HG02884 (cell line): ENCODE results near the gene PTPRD.

ENCODE experiments used
- ATAC-seq: cut with Tn5 transposase; IDR thresholded peaks from one replicate; pipeline ENCODE4 v1.9.1; 2021; ENCODE audit warnings: mild to moderate bottlenecking, moderate library complexity; ENCODE audit not compliant: unreplicated experiment

The PTPRD gene

GRCh38 chr9:8569823-8570222 lies 2043.0 kb downstream of the PTPRD start:
- ATAC-seq: no peak

- no peak for ATAC-seq
Measured at GRCh38 chr9:8567963-8568579, 2044.7 kb downstream of the PTPRD start.

GRCh38 chr9:8564960-8565359 lies 2047.8 kb downstream of the PTPRD start:
- no peak for ATAC-seq

GRCh38 chr9:8560560-8561525 lies 2052.0 kb downstream of the PTPRD start:
- ATAC-seq: no peak

- no peak for ATAC-seq
Measured at GRCh38 chr9:8558176-8558575, 2054.6 kb downstream of the PTPRD start.

GRCh38 chr9:8555762-8556500 lies 2056.9 kb downstream of the PTPRD start:
- no peak for ATAC-seq

GRCh38 chr9:8553444-8553843 lies 2059.4 kb downstream of the PTPRD start:
- ATAC-seq: no peak

- ATAC-seq: no peak
Measured at GRCh38 chr9:8552732-8553131, 2060.1 kb downstream of the PTPRD start.

- ATAC-seq: no peak
Measured at GRCh38 chr9:8549214-8549613, 2063.6 kb downstream of the PTPRD start.

GRCh38 chr9:8543219-8543618 lies 2069.6 kb downstream of the PTPRD start:
- ATAC-seq: no peak

- ATAC-seq: no peak
Measured at GRCh38 chr9:8542537-8542936, 2070.3 kb downstream of the PTPRD start.

GRCh38 chr9:8539681-8540197 lies 2073.1 kb downstream of the PTPRD start:
- no peak for ATAC-seq

GRCh38 chr9:8536845-8537244 lies 2076.0 kb downstream of the PTPRD start:
- no peak for ATAC-seq

GRCh38 chr9:8534828-8535227 lies 2078.0 kb downstream of the PTPRD start:
- no peak for ATAC-seq

- no peak for ATAC-seq
Measured at GRCh38 chr9:8533681-8534080, 2079.1 kb downstream of the PTPRD start.

- no peak for ATAC-seq
Measured at GRCh38 chr9:8531826-8532415, 2080.9 kb downstream of the PTPRD start.

GRCh38 chr9:8521112-8521511 lies 2091.7 kb downstream of the PTPRD start:
- no peak for ATAC-seq

GRCh38 chr9:8515748-8516147 lies 2097.1 kb downstream of the PTPRD start:
- no peak for ATAC-seq

GRCh38 chr9:8514760-8515159 lies 2098.0 kb downstream of the PTPRD start:
- ATAC-seq: no peak

GRCh38 chr9:8508671-8509290 lies 2104.0 kb downstream of the PTPRD start:
- ATAC-seq: no peak
